Measurements from ENCODE around the gene KRT6A.

The KRT6A gene

GRCh38 chr12:52487211-52487610 is 5.8 kb downstream of the KRT6A start:
- no peaks in the 10 kb centered on the region for H3K36me3 Mint-ChIP-seq
- DNase-seq (no peak), ATAC-seq (replicated peaks) (no peak)
- H3K9me3 Mint-ChIP-seq: peaks cover 9 to 13% of the 10 kb centered on the region in 2 donors
- H3K4me1 Mint-ChIP-seq: no peaks in the 10 kb centered on the region
- H3K27ac Mint-ChIP-seq: no peak overlapping the region
- peaks cover 26 to 49% of the 10 kb centered on the region in 2 donors for H3K27me3 Mint-ChIP-seq
- H3K4me3 Mint-ChIP-seq: no peak overlapping the region

GRCh38 chr12:52486166-52487105 is 6.6 kb downstream of the KRT6A start:
- no peak for DNase-seq
- H3K4me3 Mint-ChIP-seq: no peak overlapping the region
- no peak overlapping the region for H3K27ac Mint-ChIP-seq
- H3K36me3 Mint-ChIP-seq: no peaks in the 10 kb centered on the region
- no peak for ATAC-seq (replicated peaks)
- H3K4me1 Mint-ChIP-seq: no peaks in the 10 kb centered on the region
- H3K9me3 Mint-ChIP-seq: peaks cover 9 to 13% of the 10 kb centered on the region in 2 donors
- H3K27me3 Mint-ChIP-seq: peaks cover 22 to 41% of the 10 kb centered on the region in 2 donors

GRCh38 chr12:52480073-52480472 is 13.0 kb downstream of the KRT6A start:
- DNase-seq (no peak), ATAC-seq (replicated peaks) (no peak)
- peaks cover 16 to 20% of the 10 kb centered on the region in 2 donors for H3K9me3 Mint-ChIP-seq
- H3K4me3 Mint-ChIP-seq: no peak overlapping the region
- H3K27ac Mint-ChIP-seq: no peak overlapping the region
- H3K27me3 Mint-ChIP-seq: peaks cover 22 to 36% of the 10 kb centered on the region in 2 donors
- no peaks in the 10 kb centered on the region for H3K36me3 Mint-ChIP-seq
- H3K4me1 Mint-ChIP-seq: no peaks in the 10 kb centered on the region

- no peak overlapping the region for H3K27ac Mint-ChIP-seq
- ATAC-seq (replicated peaks): no peak
- H3K4me1 Mint-ChIP-seq: no peaks in the 10 kb centered on the region
- H3K9me3 Mint-ChIP-seq: peaks cover 11% of the 10 kb centered on the region in 2 donors
- DNase-seq: no peak
- no peak overlapping the region for H3K4me3 Mint-ChIP-seq
- peaks cover 6 to 16% of the 10 kb centered on the region in 2 donors for H3K27me3 Mint-ChIP-seq
- H3K36me3 Mint-ChIP-seq: no peaks in the 10 kb centered on the region
These were observed 15.4 kb downstream of the KRT6A start for GRCh38 chr12:52477651-52478050.

- Mint-ChIP-seq H3K27ac (no peak overlapping the region), H3K36me3 (no peaks in the 10 kb centered on the region), H3K4me3 (no peak overlapping the region), H3K4me1 (no peaks in the 10 kb centered on the region), H3K27me3 (peaks cover 4 to 6% of the 10 kb centered on the region in 2 donors), H3K9me3 (peaks cover 4 to 6% of the 10 kb centered on the region in 2 donors)
- no peak for ATAC-seq (replicated peaks)
- no peak for DNase-seq
These were observed 18.8 kb downstream of the KRT6A start for GRCh38 chr12:52474212-52474611.

- Mint-ChIP-seq H3K4me3 (no peak within 1 kb of the TSS), H3K36me3 (no peaks in the 10 kb centered on the region)
- no peak for ATAC-seq (replicated peaks)
These were observed 19.3 kb downstream of the KRT6A start, which contains the start of gene KRT6C for GRCh38 chr12:52473768-52474167. Gene KRT6C (minus strand): TSS chr12:52473805. CDS start chr12:52473737, 68 bp downstream.

GRCh38 chr12:52469853-52470252 is 23.2 kb downstream of the KRT6A start:
- Mint-ChIP-seq H3K36me3 (no peaks in the 10 kb centered on the region), H3K27me3 (peaks cover 10 to 18% of the 10 kb centered on the region in 2 donors), H3K27ac (no peak overlapping the region), H3K9me3 (no peaks in the 10 kb centered on the region), H3K4me1 (no peaks in the 10 kb centered on the region), H3K4me3 (no peak overlapping the region)
- ATAC-seq (replicated peaks) (no peak), DNase-seq (no peak)

More at GRCh38 chr12:52473768-52474167, 19.3 kb downstream of the KRT6A start, which contains the start of gene KRT6C:
- no peak for DNase-seq
- Mint-ChIP-seq H3K27ac (no peak within 1 kb of the TSS), H3K9me3 (peaks cover 3 to 6% of the 10 kb centered on the region in 2 donors), H3K27me3 (peaks cover 5 to 7% of the 10 kb centered on the region in 2 donors), H3K4me1 (no peaks in the 10 kb centered on the region)

- H3K27ac Mint-ChIP-seq: no peak overlapping the region
- no peaks in the 10 kb centered on the region for H3K36me3 Mint-ChIP-seq
- no peaks in the 10 kb centered on the region for H3K9me3 Mint-ChIP-seq
- peaks cover 30% of the 10 kb centered on the region in 2 donors for H3K27me3 Mint-ChIP-seq
- no peak overlapping the region for H3K4me3 Mint-ChIP-seq
- no peak for DNase-seq
- ATAC-seq (replicated peaks): no peak
- H3K4me1 Mint-ChIP-seq: no peaks in the 10 kb centered on the region
These were observed 28.2 kb downstream of the KRT6A start for GRCh38 chr12:52464897-52465296.

- Mint-ChIP-seq H3K36me3 (no peaks in the 10 kb centered on the region), H3K9me3 (peaks cover 0 to 1% of the 10 kb centered on the region in 2 donors), H3K4me3 (no peak overlapping the region), H3K27ac (no peak overlapping the region), H3K4me1 (no peaks in the 10 kb centered on the region), H3K27me3 (peaks cover 31 to 45% of the 10 kb centered on the region in 2 donors)
- ATAC-seq (replicated peaks) (no peak), DNase-seq (no peak)
These were observed 31.4 kb downstream of the KRT6A start for GRCh38 chr12:52461693-52462092.

GRCh38 chr12:52458861-52459260 is 34.2 kb downstream of the KRT6A start:
- DNase-seq: no peak
- H3K36me3 Mint-ChIP-seq: no peaks in the 10 kb centered on the region
- H3K4me1 Mint-ChIP-seq: no peaks in the 10 kb centered on the region
- peaks cover 0 to 1% of the 10 kb centered on the region in 2 donors for H3K9me3 Mint-ChIP-seq
- H3K27me3 Mint-ChIP-seq: peaks cover 44 to 51% of the 10 kb centered on the region in 2 donors
- no peak overlapping the region for H3K4me3 Mint-ChIP-seq
- ATAC-seq (replicated peaks): no peak
- H3K27ac Mint-ChIP-seq: no peak overlapping the region

- Mint-ChIP-seq H3K27me3 (peaks cover 40 to 41% of the 10 kb centered on the region in 2 donors), H3K9me3 (peaks cover 0 to 1% of the 10 kb centered on the region in 2 donors), H3K36me3 (no peaks in the 10 kb centered on the region), H3K4me3 (no peak overlapping the region), H3K4me1 (no peaks in the 10 kb centered on the region), H3K27ac (no peak overlapping the region)
- DNase-seq (no peak), ATAC-seq (replicated peaks) (no peak)
These were observed 37.2 kb downstream of the KRT6A start for GRCh38 chr12:52455821-52456220.

GRCh38 chr12:52454411-52455201 is 38.5 kb downstream of the KRT6A start:
- Mint-ChIP-seq H3K27me3 (peaks cover 33 to 36% of the 10 kb centered on the region in 2 donors), H3K4me3 (no peak overlapping the region)
- ATAC-seq (replicated peaks): no peak

GRCh38 chr12:52452101-52452500 is 41.0 kb downstream of the KRT6A start, which contains the start of gene KRT6B:
Gene KRT6B (minus strand): TSS chr12:52452146. CDS start chr12:52452078, 68 bp downstream.
- H3K27me3 Mint-ChIP-seq: peaks cover 12 to 26% of the 10 kb centered on the region in 2 donors
- H3K36me3 Mint-ChIP-seq: no peaks in the 10 kb centered on the region
- ATAC-seq (replicated peaks) (no peak), DNase-seq (no peak)
- no peaks in the 10 kb centered on the region for H3K9me3 Mint-ChIP-seq
- no peaks in the 10 kb centered on the region for H3K4me1 Mint-ChIP-seq
- no peak within 1 kb of the TSS for H3K4me3 Mint-ChIP-seq
- no peak within 1 kb of the TSS for H3K27ac Mint-ChIP-seq

More at GRCh38 chr12:52454411-52455201, 38.5 kb downstream of the KRT6A start:
- H3K4me1 Mint-ChIP-seq: no peaks in the 10 kb centered on the region
- H3K27ac Mint-ChIP-seq: no peak overlapping the region
- peaks cover 0 to 1% of the 10 kb centered on the region in 2 donors for H3K9me3 Mint-ChIP-seq
- H3K36me3 Mint-ChIP-seq: no peaks in the 10 kb centered on the region
- DNase-seq: no peak

- H3K4me3 Mint-ChIP-seq: no peak overlapping the region
- no peaks in the 10 kb centered on the region for H3K36me3 Mint-ChIP-seq
- no peaks in the 10 kb centered on the region for H3K9me3 Mint-ChIP-seq
- no peak overlapping the region for H3K27ac Mint-ChIP-seq
- DNase-seq (no peak), ATAC-seq (replicated peaks) (peak in 1 of 2 donors; percentile 44)
- no peaks in the 10 kb centered on the region for H3K4me1 Mint-ChIP-seq
- H3K27me3 Mint-ChIP-seq: peaks cover 29 to 30% of the 10 kb centered on the region in 2 donors
These were observed 44.8 kb downstream of the KRT6A start for GRCh38 chr12:52448228-52448627.

All from stimulated activated naive B cell treated with anti-CD40 and anti-IgM and Interleukin-4, amounts not matched to agents 10 μg/mL and 1 μg/mL and 100 μg/mL, for 72 hours (primary cell).